K562 (cell line): ENCODE data around the gene CLIP1. TPM values are rescaled to one million over a fixed set of nuclear protein-coding genes. Genes with fewer than 3 reads are reported as not detected.

ENCODE experiments used
- CREB5 ChIP-seq: fragments of 250-450 bp; sonication (Bioruptor Pico); IDR thresholded peaks from 2 replicates; pipeline ENCODE4 v1.5.0; 2020; ENCODE audit warnings: mild to moderate bottlenecking
- DIDO1 ChIP-seq: fragments of 450-650 bp; IDR thresholded peaks from 2 replicates; pipeline ENCODE4 v1.6.1; 2016; ENCODE audit warnings: low read depth, missing biosample characterization, missing genetic modification characterization
- ELF1 ChIP-seq: fragments of 200-800 bp; sonication (Bioruptor generic); IDR thresholded peaks from 2 replicates; pipeline ENCODE4 v1.6.1; 2016; ENCODE audit warnings: missing genetic modification characterization, missing compliant biosample characterization
- EP300 ChIP-seq: IDR thresholded peaks from 2 replicates; pipeline ENCODE4 v1.6.1; 2012; ENCODE audit warnings: low read length, improper control_type of control experiment
- ERF ChIP-seq: fragments of 450-650 bp; formaldehyde crosslinking; IDR thresholded peaks from 2 replicates; pipeline ENCODE4 v1.4.0; 2020; ENCODE audit warnings: mild to moderate bottlenecking, mixed read lengths
- MAFF ChIP-seq: IDR thresholded peaks from 2 replicates; pipeline ENCODE4 v1.6.1; 2012; ENCODE audit warnings: low read length, improper control_type of control experiment
- MEF2D ChIP-seq: conservative IDR thresholded peaks from 2 replicates; pipeline ENCODE4 v1.6.1; 2016; ENCODE audit warnings: low read depth, missing genetic modification characterization, missing compliant biosample characterization
- MLLT1 ChIP-seq, 2 experiments: fragments of 450-650 bp; IDR thresholded peaks; 2 replicates each; pipeline ENCODE4 v1.6.1; 2016
- MTA1 ChIP-seq: fragments of 450-650 bp; IDR thresholded peaks from 2 replicates; pipeline ENCODE4 v1.6.1; 2017; ENCODE audit warnings: borderline replicate concordance
- MTA2 ChIP-seq: fragments of 450-650 bp; IDR thresholded peaks from 2 replicates; pipeline ENCODE4 v1.6.1; 2016; ENCODE audit warnings: low read depth
- RNF2 ChIP-seq: sonication (generic); IDR thresholded peaks from 2 replicates; pipeline ENCODE4 v1.6.1; 2016
- STAG1 ChIP-seq: sonication (generic); formaldehyde crosslinking; IDR thresholded peaks from 2 replicates; pipeline ENCODE4 v1.5.0; 2020; ENCODE audit warnings: missing genetic modification reagents, borderline replicate concordance
- TRIM25 ChIP-seq: fragments of 450-650 bp; IDR thresholded peaks from 2 replicates; pipeline ENCODE4 v1.7.0; 2016; ENCODE audit warnings: borderline replicate concordance
- YY1 ChIP-seq, 3 experiments: IDR thresholded peaks; 2 replicates each; pipeline ENCODE4 v1.6.1; 2011; ENCODE audit warnings: low read length in 2 of 3, mild to moderate bottlenecking in 2 of 3, moderate library complexity in 2 of 3, borderline replicate concordance in 1 of 3, control low read depth in 1 of 3, low read depth in 1 of 3; ENCODE audit not compliant: insufficient read depth in 3 of 3, insufficient replicate concordance in 2 of 3, control insufficient read depth in 1 of 3, insufficient read length in 1 of 3; ENCODE audit errors: extremely low read depth in 1 of 3
- ZBTB34 ChIP-seq: fragments of 250-450 bp; sonication (Bioruptor Pico); IDR thresholded peaks from 2 replicates; pipeline ENCODE4 v1.8.0; 2021; ENCODE audit warnings: mild to moderate bottlenecking, moderate library complexity
- ZNF175 ChIP-seq: fragments of 200-800 bp; sonication (Bioruptor generic); IDR thresholded peaks from 2 replicates; pipeline ENCODE4 v1.6.1; 2016; ENCODE audit warnings: low read depth, mild to moderate bottlenecking, missing genetic modification characterization, missing compliant biosample characterization
- ZNF398 ChIP-seq: fragments of 250-450 bp; sonication (Bioruptor Pico); IDR thresholded peaks from 2 replicates; pipeline ENCODE4 v1.8.0; 2021; ENCODE audit warnings: moderate library complexity, mild to moderate bottlenecking, inconsistent platforms
- ZNF408 ChIP-seq: fragments of 250-450 bp; sonication (Bioruptor Pico); IDR thresholded peaks from 2 replicates; pipeline ENCODE4 v1.4.0; 2020; ENCODE audit warnings: low read depth, mild to moderate bottlenecking, moderate library complexity
- ZNF764 ChIP-seq: fragments of 250-450 bp; sonication (Bioruptor Pico); IDR thresholded peaks from 2 replicates; pipeline ENCODE4 v1.4.0; 2020; ENCODE audit warnings: low read depth, mild to moderate bottlenecking, moderate library complexity
- ZNF79 ChIP-seq: fragments of 250-450 bp; sonication (Bioruptor Pico); IDR thresholded peaks from 2 replicates; pipeline ENCODE4 v1.4.0; 2020; ENCODE audit warnings: low read depth, mild to moderate bottlenecking, moderate library complexity
- polyA plus RNA-seq, 8 experiments: library from polyadenylated mRNA; depleted of rRNA in 4 of 8; stranded (reverse) in 5 of 8; unstranded in 3 of 8; fragments of >200 nt; fragmentation: Nextera tagmentation in 2 of 8; fragmentation: Illumina TruSeq in 1 of 8; extraction: Ambion mirVana in 2 of 8; extraction: Trizol in 1 of 8; gene quantifications; 2 replicates each; pipeline versions ENCODE4 v1.2.1 to v1.2.3, GENCODE V29; 2011 to 2014; ENCODE audit warnings: inconsistent platforms in 1 of 8, missing spikeins in 1 of 8
- total RNA-seq, 7 experiments: library from RNA; depleted of rRNA in 6 of 7; stranded (reverse); fragments of >200 nt in 6 of 7; fragmentation: Illumina TruSeq in 2 of 7; extraction: Trizol in 2 of 7; gene quantifications; 2 replicates each; pipeline versions ENCODE4 v1.2.1 to v1.2.3, GENCODE V29; 2011 to 2021; ENCODE audit warnings: low replicate concordance in 1 of 7

CLIP1 gene
- total and polyA plus RNA-seq, 9 of the 15 experiments (the other 6 are each of a cell fraction or from before 2014, with no cell fraction given) = 5.8 to 33.9 (median 27.6) TPM

- TF ChIP-seq ZNF398 (CRISPR knock-in tag) (no peak), MTA1 (peak; percentile 30; the same call in 1 of the 2 replicates), STAG1 (CRISPR knock-in tag) (no peak), ZNF79 (CRISPR knock-in tag) (no peak), ELF1 (tag) (no peak), ZNF408 (CRISPR knock-in tag) (no peak), DIDO1 (0 out of 2 replicates have a peak, but pooled peaks have one; percentile 19), RNF2 (no peak), ZNF764 (no peak), CREB5 (CRISPR knock-in tag) (no peak), MLLT1 (IDR thresholded peaks at IDR 0.05) (no peak), TRIM25 (no peak), ERF (CRISPR knock-in tag) (0 out of 2 replicates have a peak, but pooled peaks have one; percentile 14), MTA2 (no peak), ZBTB34 (CRISPR knock-in tag) (no peak), ZNF175 (peak; percentile 50; the same call in 1 of the 2 replicates), MAFF (no peak), EP300 (peak; percentile 25; the same call in 1 of the 2 replicates), MEF2D (tag) (peak; percentile 75), YY1 (IDR thresholded peaks at IDR 0.05; ENCODE audit: borderline replicate concordance in 1 of 3, control insufficient read depth in 1 of 3, extremely low read depth in 1 of 3, insufficient read depth in 3 of 3, insufficient read length in 1 of 3, insufficient replicate concordance in 2 of 3, low read depth in 1 of 3, low read length in 2 of 3) (no peak)
These were observed 54.0 kb downstream of the CLIP1 start (continued) for GRCh38 chr12:122368361-122369073.
